Gastroesophageal sphincter (tissue), 4 donors: ENCODE data around the gene ANHX. TPM values are rescaled to one million over a fixed set of nuclear protein-coding genes. Genes with fewer than 3 reads are reported as not detected.
"Not testable (repeated sequence)": the region's sequence is repeated elsewhere in the genome, so short reads cannot be mapped to it uniquely, and the experiment has no call there.

Source experiments
- ATAC-seq: fragments of 150-250 bp; one replicate; pipeline ENCODE4 v1.9.1; 2016; ENCODE audit warnings: mild to moderate bottlenecking, moderate library complexity
- H3K27ac ChIP-seq, 4 donors: fragments of 200-600 bp; sonication (generic) in 3 of 4; 1 replicate in 3 of 4; 2 replicates in 1 of 4; pipeline ENCODE4 v1.5.1; 2016 to 2019
- H3K27me3 ChIP-seq: fragments of 200-600 bp; sonication (generic); one replicate; pipeline ENCODE4 v1.5.1; 2019
- H3K36me3 ChIP-seq, 2 donors: fragments of 200-600 bp; sonication (generic); one replicate each; pipeline ENCODE4 v1.5.1; 2019; ENCODE audit warnings: control low read depth in 1 of 2
- H3K4me1 ChIP-seq, 3 donors: fragments of 200-600 bp; sonication (generic); 1 replicate in 2 of 3; 2 replicates in 1 of 3; pipeline ENCODE4 v1.5.1; 2016 to 2019; ENCODE audit warnings: control low read depth in 2 of 3
- H3K4me3 ChIP-seq, 2 donors: fragments of 200-600 bp; sonication (generic); one replicate each; pipeline ENCODE4 v1.5.1; 2019; ENCODE audit warnings: mild to moderate bottlenecking in 1 of 2, moderate library complexity in 1 of 2
- H3K9me3 ChIP-seq, 3 donors: fragments of 200-600 bp; sonication (generic); one replicate each; pipeline ENCODE4 v1.5.1; 2017 to 2019; ENCODE audit warnings: control low read depth in 2 of 3
- CTCF ChIP-seq, 4 experiments: fragments of 200-600 bp in 2 of 4; fragments of 450-650 bp in 2 of 4; sonication (generic) in 1 of 4; IDR thresholded peaks; one replicate each; pipeline ENCODE4 v1.5.1; 2017 to 2019; ENCODE audit warnings: antibody characterized with exemption in 4 of 4, mild to moderate bottlenecking in 2 of 4, moderate library complexity in 2 of 4
- EP300 ChIP-seq: sonication (generic); formaldehyde crosslinking; IDR thresholded peaks from one replicate; pipeline ENCODE4 v1.6.1; 2017; ENCODE audit warnings: antibody characterized with exemption, mild to moderate bottlenecking
- POLR2A ChIP-seq, 2 donors: fragments of 450-650 bp; IDR thresholded peaks; one replicate each; pipeline ENCODE4 v1.6.1; 2017; ENCODE audit warnings: antibody characterized with exemption in 2 of 2, mild to moderate bottlenecking in 2 of 2, moderate library complexity in 1 of 2
- POLR2AphosphoS5 ChIP-seq: sonication (generic); formaldehyde crosslinking; IDR thresholded peaks from one replicate; pipeline ENCODE4 v1.6.1; 2017; ENCODE audit warnings: antibody characterized with exemption
- WGBS, 2 donors: methylation state at CpG; one replicate each; pipeline ENCODE4 v1.1.5; 2018; ENCODE audit warnings: low coverage in 1 of 2; 5-methylcytosine and 5-hydroxymethylcytosine counted together
- total RNA-seq, 4 donors: library from RNA; depleted of rRNA; stranded (reverse); fragments of >200 nt; gene quantifications; one replicate each; pipeline ENCODE4 v1.1.0, GENCODE V29; 2016

The ANHX gene
- not detected for total RNA-seq

GRCh38 chr12:133235401-133236112 is at the start of gene ANHX:
TSS of gene ANHX (minus strand) at chr12:133235877. CDS start at chr12:133234356, 1,521 bp downstream.
- Histone ChIP-seq H3K36me3 (no peaks in the 10 kb centered on the region), H3K27me3 (peaks cover 44% of the 10 kb centered on the region), H3K9me3 (peaks cover 0 to 35% (median 0%) of the 10 kb centered on the region in 3 donors), H3K4me1 (no peaks in the 10 kb centered on the region), H3K27ac (no peak within 1 kb of the TSS), H3K4me3 (no peak within 1 kb of the TSS)
- 73% methylated on average over 3 of the region's 61 CpGs; no CpG with 5 or more reads in 1 of the 2 donors for WGBS, 2 donors
- no peak for ATAC-seq
- TF ChIP-seq CTCF (IDR thresholded peaks at IDR 0.05) (no peak), EP300 (no peak), POLR2AphosphoS5 (no peak), POLR2A (IDR thresholded peaks at IDR 0.05) (no peak)

GRCh38 chr12:133264668-133265067 is 29.0 kb upstream of the ANHX start:
- not testable (repeated sequence) for H3K27ac ChIP-seq, H3K27me3 ChIP-seq, H3K4me3 ChIP-seq, H3K36me3 ChIP-seq, H3K9me3 ChIP-seq, H3K4me1 ChIP-seq, ATAC-seq
- 82 to 87% methylated on average over 2 to 11 of the region's 11 CpGs for WGBS, 2 donors

- Histone ChIP-seq H3K9me3 (no peaks in the 10 kb centered on the region), H3K4me3 (no peak overlapping the region), H3K36me3 (no peaks in the 10 kb centered on the region), H3K27ac (no peak overlapping the region), H3K27me3 (no peaks in the 10 kb centered on the region), H3K4me1 (no peaks in the 10 kb centered on the region)
- TF ChIP-seq POLR2AphosphoS5 (no peak), POLR2A (IDR thresholded peaks at IDR 0.05) (no peak), CTCF (IDR thresholded peaks at IDR 0.05) (no peak), EP300 (no peak)
- 40 to 69% methylated on average over 1 to 4 of the region's 33 CpGs for WGBS, 2 donors
- no peak for ATAC-seq
Measured at GRCh38 chr12:133264173-133264572, 28.5 kb upstream of the ANHX start.

- ATAC-seq: no peak
- H3K27ac ChIP-seq: no peak overlapping the region
- WGBS, 2 donors: 36 to 44% methylated on average over 1 of the region's 1 CpG
Measured at GRCh38 chr12:133256321-133256720, 20.6 kb upstream of the ANHX start.

GRCh38 chr12:133255833-133256232 is 20.2 kb upstream of the ANHX start:
- not testable (repeated sequence) for H3K4me1 ChIP-seq, H3K36me3 ChIP-seq, H3K27me3 ChIP-seq, ATAC-seq, H3K27ac ChIP-seq, H3K4me3 ChIP-seq
- H3K9me3 ChIP-seq: peaks cover 0 to 12% (median 0%) of the 10 kb centered on the region in 3 donors
- 13 to 14% methylated on average over 1 of the region's 1 CpG for WGBS, 2 donors

More at GRCh38 chr12:133256321-133256720, 20.6 kb upstream of the ANHX start:
- H3K4me1 ChIP-seq: no peaks in the 10 kb centered on the region
- no peaks in the 10 kb centered on the region for H3K36me3 ChIP-seq
- peaks cover 0 to 12% (median 0%) of the 10 kb centered on the region in 3 donors for H3K9me3 ChIP-seq
- H3K4me3 ChIP-seq: no peak overlapping the region
- TF ChIP-seq POLR2AphosphoS5 (no peak), EP300 (no peak), POLR2A (IDR thresholded peaks at IDR 0.05) (no peak), CTCF (IDR thresholded peaks at IDR 0.05) (no peak)
- no peaks in the 10 kb centered on the region for H3K27me3 ChIP-seq

- TF ChIP-seq POLR2AphosphoS5: no peak
- TF ChIP-seq EP300: no peak
- TF ChIP-seq CTCF (IDR thresholded peaks at IDR 0.05): no peak
- TF ChIP-seq POLR2A (IDR thresholded peaks at IDR 0.05): no peak
- H3K27me3 ChIP-seq: no peaks in the 10 kb centered on the region
- H3K27ac ChIP-seq: no peak overlapping the region
- H3K4me1 ChIP-seq: no peaks in the 10 kb centered on the region
- H3K9me3 ChIP-seq: peaks cover 0 to 12% (median 0%) of the 10 kb centered on the region in 3 donors
- H3K4me3 ChIP-seq: no peak overlapping the region
- no peak for ATAC-seq
- WGBS, 2 donors: 58 to 64% methylated on average over 6 of the region's 6 CpGs
- H3K36me3 ChIP-seq: no peaks in the 10 kb centered on the region
Measured at GRCh38 chr12:133251732-133252131, 16.1 kb upstream of the ANHX start.
